Astrocyte (in vitro differentiated cells and primary cell): Measurements from ENCODE around the gene BARX1. TPM values are rescaled to one million over a fixed set of nuclear protein-coding genes. Genes with fewer than 3 reads are reported as not detected.
A peak's percentile ranks its signal among the peaks of the same experiment; 100 is the strongest.

ENCODE experiments used
- DNase-seq: peaks from one replicate; pipeline ENCODE4 v3.0.0-alpha.2; 2010; ENCODE audit warnings: low read depth
- FAIRE-seq: peaks from 2 replicates; lab custom pipeline; 2011; peaks lifted over from hg19 to GRCh38; lab: Jason Lieb, UNC
- H2AFZ ChIP-seq: 2 replicates; pipeline ENCODE4 v1.6.0; 2012; ENCODE audit warnings: low read depth, low read length, inconsistent platforms
- H3K27ac ChIP-seq: 2 replicates; pipeline ENCODE4 v1.5.1; 2011; ENCODE audit warnings: low read depth, low read length, inconsistent platforms
- H3K27me3 ChIP-seq: 2 replicates; pipeline ENCODE4 v1.6.0; 2011; ENCODE audit warnings: low read length, inconsistent platforms; ENCODE audit not compliant: insufficient read depth
- H3K36me3 ChIP-seq: 2 replicates; pipeline ENCODE4 v1.5.1; 2011; ENCODE audit warnings: low read length, inconsistent platforms; ENCODE audit not compliant: insufficient read depth
- H3K4me1 ChIP-seq: 2 replicates; pipeline ENCODE4 v1.5.1; 2011; ENCODE audit warnings: low read length, inconsistent platforms; ENCODE audit not compliant: insufficient read depth
- H3K4me2 ChIP-seq: 2 replicates; pipeline ENCODE4 v1.6.0; 2012; ENCODE audit warnings: low read length, inconsistent platforms
- H3K4me3 ChIP-seq: 2 replicates; pipeline ENCODE4 v1.5.1; 2011; ENCODE audit warnings: low read depth, mild to moderate bottlenecking, low read length, inconsistent platforms; ENCODE audit not compliant: insufficient read depth
- H3K79me2 ChIP-seq: 2 replicates; pipeline ENCODE4 v1.6.0; 2012; ENCODE audit warnings: mild to moderate bottlenecking, low read length, inconsistent platforms; ENCODE audit not compliant: insufficient read depth
- H3K9ac ChIP-seq: 2 replicates; pipeline ENCODE4 v1.6.0; 2012; ENCODE audit warnings: mild to moderate bottlenecking, low read length, inconsistent platforms
- H3K9me3 ChIP-seq: 2 replicates; pipeline ENCODE4 v1.5.1; 2012; ENCODE audit warnings: low read depth, mild to moderate bottlenecking, low read length, inconsistent platforms; ENCODE audit not compliant: insufficient read depth
- H4K20me1 ChIP-seq: 2 replicates; pipeline ENCODE4 v1.6.0; 2012; ENCODE audit warnings: low read length, inconsistent platforms; ENCODE audit not compliant: insufficient read depth
- H3K27ac Mint-ChIP-seq: one replicate; pipeline ENCODE4 v1.8.0; 2021; ENCODE audit warnings: mild to moderate bottlenecking, mixed read lengths; ENCODE audit not compliant: unreplicated experiment
- H3K27me3 Mint-ChIP-seq: one replicate; pipeline ENCODE4 v1.8.0; 2021; ENCODE audit warnings: low read depth, mixed read lengths; ENCODE audit not compliant: unreplicated experiment
- H3K36me3 Mint-ChIP-seq: one replicate; pipeline ENCODE4 v1.8.0; 2021; ENCODE audit warnings: low read depth, mixed read lengths; ENCODE audit not compliant: unreplicated experiment
- H3K4me1 Mint-ChIP-seq: one replicate; pipeline ENCODE4 v1.8.0; 2021; ENCODE audit warnings: low read depth, mixed read lengths; ENCODE audit not compliant: unreplicated experiment
- H3K4me3 Mint-ChIP-seq: one replicate; pipeline ENCODE4 v1.8.0; 2021; ENCODE audit warnings: mild to moderate bottlenecking, moderate library complexity, mixed read lengths; ENCODE audit not compliant: unreplicated experiment
- H3K9me3 Mint-ChIP-seq: one replicate; pipeline ENCODE4 v1.8.0; 2021; ENCODE audit warnings: mild to moderate bottlenecking, mixed read lengths; ENCODE audit not compliant: unreplicated experiment
- EZH2 ChIP-seq: IDR thresholded peaks from 2 replicates; pipeline ENCODE4 v1.6.1; 2012; ENCODE audit warnings: mild to moderate bottlenecking, low read length, inconsistent platforms; ENCODE audit not compliant: insufficient read depth
- total RNA-seq: library from RNA; stranded (reverse); gene quantifications from 2 replicates; pipeline ENCODE4 v1.2.1, GENCODE V29; 2021
- TF ChIP-seq, protein P1 (sequence below): IDR thresholded peaks from 2 replicates; pipeline ENCODE4 v1.5.1; 2011; ENCODE audit warnings: low read depth, mild to moderate bottlenecking, inconsistent platforms, low read length, moderate library complexity; ENCODE audit not compliant: insufficient read depth

Gene BARX1
- total RNA-seq, 1 donor from 2014 or later, result 0.73 TPM

DNA sequence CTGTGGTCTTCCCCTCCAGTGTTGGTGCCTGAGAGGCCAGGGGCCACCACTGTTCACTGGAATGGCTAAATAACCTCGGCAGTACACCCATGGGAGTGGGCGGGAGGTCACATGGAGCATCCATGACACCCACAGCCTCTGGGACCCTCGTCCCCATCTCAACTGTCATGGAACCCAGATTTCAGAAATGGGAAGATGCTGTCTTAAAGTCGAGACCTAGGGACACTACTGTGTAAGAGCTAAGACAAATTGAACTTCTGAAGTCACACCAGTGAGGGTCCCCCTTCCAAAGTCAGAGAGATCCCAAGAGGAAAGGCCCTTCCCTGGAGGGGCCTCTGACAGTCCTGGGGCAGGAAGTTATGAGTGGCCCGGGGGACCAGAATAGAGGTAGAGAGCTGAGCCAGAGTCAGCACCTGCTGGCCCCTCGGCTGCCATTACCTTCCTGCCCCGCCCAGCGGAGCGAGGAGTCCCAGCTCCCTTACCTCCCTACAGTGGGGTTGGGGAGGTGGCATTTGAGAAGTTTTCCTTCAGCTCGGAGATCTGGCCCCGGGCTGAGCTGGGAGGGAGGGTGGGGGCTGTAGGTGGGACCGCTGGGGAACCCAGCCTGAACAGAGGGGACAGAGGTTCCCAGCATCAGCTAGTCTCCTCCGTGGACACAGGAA is 7.6 kb downstream of the BARX1 start:
- no peak overlapping the region for H3K9ac ChIP-seq
- H3K9me3 ChIP-seq, result peaks cover 16% of the 10 kb centered on the region
- Mint-ChIP-seq H3K9me3 (peaks cover 13% of the 10 kb centered on the region), H3K27ac (no peak overlapping the region), H3K27me3 (peaks cover 82% of the 10 kb centered on the region), H3K4me1 (peaks cover 3% of the 10 kb centered on the region), H3K36me3 (peaks cover 2% of the 10 kb centered on the region), H3K4me3 (no peak overlapping the region)
- H3K4me1 ChIP-seq, result no peaks in the 10 kb centered on the region
- H3K4me2 ChIP-seq, result no peak overlapping the region
- FAIRE-seq (no peak), DNase-seq (no peak)
- no peaks in the 10 kb centered on the region for H4K20me1 ChIP-seq
- H3K27ac ChIP-seq, result no peak overlapping the region
- TF ChIP-seq EZH2, result peak; percentile 31
- TF ChIP-seq, protein P1, sequence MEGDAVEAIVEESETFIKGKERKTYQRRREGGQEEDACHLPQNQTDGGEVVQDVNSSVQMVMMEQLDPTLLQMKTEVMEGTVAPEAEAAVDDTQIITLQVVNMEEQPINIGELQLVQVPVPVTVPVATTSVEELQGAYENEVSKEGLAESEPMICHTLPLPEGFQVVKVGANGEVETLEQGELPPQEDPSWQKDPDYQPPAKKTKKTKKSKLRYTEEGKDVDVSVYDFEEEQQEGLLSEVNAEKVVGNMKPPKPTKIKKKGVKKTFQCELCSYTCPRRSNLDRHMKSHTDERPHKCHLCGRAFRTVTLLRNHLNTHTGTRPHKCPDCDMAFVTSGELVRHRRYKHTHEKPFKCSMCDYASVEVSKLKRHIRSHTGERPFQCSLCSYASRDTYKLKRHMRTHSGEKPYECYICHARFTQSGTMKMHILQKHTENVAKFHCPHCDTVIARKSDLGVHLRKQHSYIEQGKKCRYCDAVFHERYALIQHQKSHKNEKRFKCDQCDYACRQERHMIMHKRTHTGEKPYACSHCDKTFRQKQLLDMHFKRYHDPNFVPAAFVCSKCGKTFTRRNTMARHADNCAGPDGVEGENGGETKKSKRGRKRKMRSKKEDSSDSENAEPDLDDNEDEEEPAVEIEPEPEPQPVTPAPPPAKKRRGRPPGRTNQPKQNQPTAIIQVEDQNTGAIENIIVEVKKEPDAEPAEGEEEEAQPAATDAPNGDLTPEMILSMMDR, result no peak
- H2AFZ ChIP-seq, result no peak overlapping the region
- no peaks in the 10 kb centered on the region for H3K36me3 ChIP-seq
- no peak overlapping the region for H3K4me3 ChIP-seq
- no peaks in the 10 kb centered on the region for H3K79me2 ChIP-seq
- peaks cover 93% of the 10 kb centered on the region for H3K27me3 ChIP-seq

DNA sequence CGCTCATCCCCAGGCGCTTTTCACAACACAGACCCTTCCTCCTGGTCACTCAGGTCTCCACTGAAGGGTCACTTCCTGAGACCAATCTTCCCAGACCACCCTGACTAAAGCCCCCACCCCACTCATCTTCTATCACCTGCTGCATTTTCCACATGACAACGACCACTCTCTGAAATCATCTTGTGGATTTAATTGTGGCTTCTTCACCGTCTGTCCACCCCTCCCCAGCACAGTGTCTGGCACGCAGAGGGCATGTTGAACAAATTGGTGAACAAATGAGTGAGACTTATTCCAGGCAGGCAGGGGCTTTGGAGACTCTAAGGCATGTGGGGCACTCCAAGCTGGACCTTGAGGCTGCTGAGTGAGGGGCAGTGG is 8.8 kb downstream of the BARX1 start:
- FAIRE-seq (no peak), DNase-seq (no peak)
- H3K27ac Mint-ChIP-seq, result peak overlapping the region; percentile 69
- H3K9ac ChIP-seq, result no peak overlapping the region
- no peaks in the 10 kb centered on the region for H3K36me3 ChIP-seq
- no peaks in the 10 kb centered on the region for H3K4me1 ChIP-seq
- TF ChIP-seq, protein P1, result no peak
- TF ChIP-seq EZH2, result peak; percentile 22
- H3K79me2 ChIP-seq, result no peaks in the 10 kb centered on the region
- peaks cover 90% of the 10 kb centered on the region for H3K27me3 Mint-ChIP-seq
- peaks cover 2% of the 10 kb centered on the region for H3K36me3 Mint-ChIP-seq
- H4K20me1 ChIP-seq, result no peaks in the 10 kb centered on the region
- no peak overlapping the region for H3K27ac ChIP-seq
- peak overlapping the region; percentile 78 for H3K4me3 Mint-ChIP-seq
- H3K27me3 ChIP-seq, result peaks cover 91% of the 10 kb centered on the region
- H3K4me1 Mint-ChIP-seq, result peaks cover 3% of the 10 kb centered on the region
- H3K9me3 Mint-ChIP-seq, result peaks cover 13% of the 10 kb centered on the region
- no peak overlapping the region for H3K4me3 ChIP-seq
- H2AFZ ChIP-seq, result no peak overlapping the region
- peak overlapping the region; percentile 41 for H3K4me2 ChIP-seq
- H3K9me3 ChIP-seq, result peaks cover 16% of the 10 kb centered on the region
